Activated CD8-positive, alpha-beta memory T cell treated with anti-CD3 and anti-CD28 coated beads, Interleukin-2, amount 50 U/mL, for 24 hours (primary cell): ENCODE data around the gene HRC.

Source experiments
- DNase-seq: peaks from one replicate; pipeline ENCODE4 v3.0.0-alpha.2; 2020; ENCODE audit errors: extremely low read depth

The HRC gene

DNA sequence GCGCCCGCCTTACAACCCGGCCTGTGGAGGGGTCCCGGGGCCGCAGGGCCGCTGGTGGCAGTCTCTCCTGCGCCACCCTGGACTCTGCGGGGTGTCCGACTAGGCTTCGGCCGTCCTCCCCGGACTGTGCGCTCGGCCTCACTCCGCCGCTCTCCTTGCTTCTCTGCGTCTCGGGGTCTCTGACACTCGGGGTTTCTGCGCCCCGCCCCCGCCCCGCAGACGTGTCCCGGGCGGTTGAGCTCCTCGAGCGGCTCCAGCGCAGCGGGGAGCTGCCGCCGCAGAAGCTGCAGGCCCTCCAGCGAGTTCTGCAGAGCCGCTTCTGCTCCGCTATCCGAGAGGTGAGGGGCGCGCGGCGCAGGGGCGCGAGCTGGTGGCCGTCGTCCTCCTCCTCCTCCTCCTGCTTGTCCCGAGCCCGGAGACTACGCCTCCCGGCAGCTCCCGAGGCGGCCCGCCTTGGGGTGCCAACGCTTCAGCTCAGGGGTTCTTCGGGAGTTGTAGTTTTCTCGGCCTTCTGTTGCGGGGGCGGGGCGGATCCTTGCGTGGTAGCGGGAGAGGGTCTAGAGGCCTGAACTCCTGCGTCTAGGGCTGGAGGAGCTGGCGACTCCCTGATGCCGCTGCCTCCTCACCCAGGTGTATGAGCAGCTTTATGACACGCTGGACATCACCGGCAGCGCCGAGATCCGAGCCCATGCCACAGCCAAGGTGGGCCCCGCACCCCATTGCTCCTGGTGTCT lies 40.4 kb downstream of the HRC start:
- DNase-seq, result no peak

- DNase-seq, result no peak
Measured at GRCh38 chr19:49113762-49114629, 41.2 kb downstream of the HRC start, which contains the start of gene LIN7B. Gene LIN7B (plus strand): TSS chr19:49114370. CDS start chr19:49114405, 35 bp downstream.

- no peak for DNase-seq
Measured at GRCh38 chr19:49111218-49111998, 43.8 kb downstream of the HRC start.

DNA sequence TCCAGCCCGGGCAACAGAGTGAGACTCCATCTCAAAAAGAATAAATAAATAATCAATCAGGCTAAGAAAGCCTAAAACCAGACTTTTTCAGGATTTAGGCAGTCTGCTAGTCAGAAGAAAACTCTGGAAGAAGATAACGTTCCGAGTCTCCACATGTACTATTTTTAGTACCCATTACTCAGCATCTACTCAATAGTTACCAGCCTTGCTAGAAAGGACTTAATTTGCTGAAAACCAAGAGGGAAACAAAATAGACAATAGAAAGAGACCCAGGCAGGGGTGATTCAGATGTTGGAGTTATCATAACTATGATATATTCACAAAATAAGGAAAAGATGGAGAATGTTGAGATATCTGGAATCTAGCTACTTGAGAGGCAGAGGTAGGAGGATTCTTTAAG lies 44.6 kb downstream of the HRC start:
- no peak for DNase-seq

- DNase-seq, result no peak
Measured at GRCh38 chr19:49109569-49110233, 45.5 kb downstream of the HRC start.

DNA sequence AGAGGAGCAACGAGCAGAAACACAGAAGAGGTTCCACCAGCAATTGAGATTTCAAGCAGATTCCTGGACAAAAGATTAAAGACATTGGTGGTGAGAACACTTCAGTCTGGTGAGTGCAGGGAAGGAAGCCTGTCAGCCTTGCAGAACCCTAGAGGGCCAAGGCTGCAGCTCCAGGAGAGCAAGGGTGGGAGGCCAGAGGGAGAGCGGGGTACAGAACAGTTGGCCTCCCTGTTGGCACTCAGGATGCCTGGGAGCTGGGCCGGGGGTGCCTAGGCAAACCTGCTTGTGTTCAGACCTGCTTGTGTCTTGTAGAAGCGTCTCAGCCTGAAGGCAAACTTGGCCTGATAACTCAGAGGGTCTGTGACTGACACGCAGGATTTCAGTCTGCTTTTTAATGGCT lies 46.1 kb downstream of the HRC start:
- no peak for DNase-seq

DNA sequence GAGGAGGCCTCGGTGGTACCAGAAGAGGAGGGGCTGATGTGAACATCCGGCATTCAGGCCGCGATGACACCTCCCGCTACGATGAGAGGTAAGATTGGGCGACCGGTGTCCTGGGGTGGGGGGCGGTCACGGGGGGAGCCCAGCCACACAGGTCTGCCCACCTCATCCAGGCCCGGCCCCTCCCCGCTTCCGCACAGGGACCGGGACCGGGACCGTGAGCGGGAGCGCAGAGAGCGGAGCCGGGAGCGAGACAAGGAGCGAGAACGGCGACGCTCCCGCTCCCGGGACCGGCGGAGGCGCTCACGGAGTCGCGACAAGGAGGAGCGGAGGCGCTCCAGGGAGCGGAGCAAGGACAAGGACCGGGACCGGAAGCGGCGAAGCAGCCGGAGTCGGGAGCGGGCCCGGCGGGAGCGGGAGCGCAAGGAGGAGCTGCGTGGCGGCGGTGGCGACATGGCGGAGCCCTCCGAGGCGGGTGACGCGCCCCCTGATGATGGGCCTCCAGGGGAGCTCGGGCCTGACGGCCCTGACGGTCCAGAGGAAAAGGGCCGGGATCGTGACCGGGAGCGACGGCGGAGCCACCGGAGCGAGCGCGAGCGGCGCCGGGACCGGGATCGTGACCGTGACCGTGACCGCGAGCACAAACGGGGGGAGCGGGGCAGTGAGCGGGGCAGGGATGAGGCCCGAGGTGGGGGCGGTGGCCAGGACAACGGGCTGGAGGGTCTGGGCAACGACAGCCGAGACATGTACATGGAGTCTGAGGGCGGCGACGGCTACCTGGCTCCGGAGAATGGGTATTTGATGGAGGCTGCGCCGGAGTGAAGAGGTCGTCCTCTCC lies 47.4 kb downstream of the HRC start:
- DNase-seq, result no peak

- DNase-seq, result peak; percentile 28
Measured at GRCh38 chr19:49106648-49107135, 48.5 kb downstream of the HRC start.

DNA sequence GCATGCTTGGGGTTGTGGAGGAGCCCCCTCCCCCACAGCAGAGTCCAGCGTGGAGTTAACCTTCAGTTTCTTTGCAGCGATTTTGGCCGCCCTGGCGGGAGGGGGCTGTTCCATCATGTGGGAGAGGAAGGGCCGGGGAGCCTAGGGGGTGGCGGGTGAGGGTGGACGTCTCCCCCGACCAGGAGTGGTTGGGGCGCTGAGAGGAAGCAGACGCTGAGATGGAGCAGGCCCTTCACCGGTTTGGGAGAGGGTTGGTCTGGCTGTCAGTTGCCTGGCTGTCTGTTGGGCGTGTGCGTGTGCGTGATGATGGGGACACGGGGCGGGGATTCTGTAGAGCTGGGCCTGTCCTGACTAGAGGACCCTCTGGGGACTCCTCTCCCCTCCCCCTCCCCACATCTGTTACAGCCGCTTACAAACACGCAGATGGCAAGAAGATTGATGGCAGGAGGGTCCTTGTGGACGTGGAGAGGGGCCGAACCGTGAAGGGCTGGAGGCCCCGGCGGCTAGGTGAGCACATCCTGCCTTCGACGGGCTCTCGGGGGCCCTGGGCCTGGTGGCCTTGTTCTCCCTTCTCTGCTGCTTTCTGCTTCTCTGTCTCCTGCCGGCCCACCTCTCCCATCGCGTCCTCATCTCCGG lies 50.8 kb downstream of the HRC start:
- no peak for DNase-seq

DNA sequence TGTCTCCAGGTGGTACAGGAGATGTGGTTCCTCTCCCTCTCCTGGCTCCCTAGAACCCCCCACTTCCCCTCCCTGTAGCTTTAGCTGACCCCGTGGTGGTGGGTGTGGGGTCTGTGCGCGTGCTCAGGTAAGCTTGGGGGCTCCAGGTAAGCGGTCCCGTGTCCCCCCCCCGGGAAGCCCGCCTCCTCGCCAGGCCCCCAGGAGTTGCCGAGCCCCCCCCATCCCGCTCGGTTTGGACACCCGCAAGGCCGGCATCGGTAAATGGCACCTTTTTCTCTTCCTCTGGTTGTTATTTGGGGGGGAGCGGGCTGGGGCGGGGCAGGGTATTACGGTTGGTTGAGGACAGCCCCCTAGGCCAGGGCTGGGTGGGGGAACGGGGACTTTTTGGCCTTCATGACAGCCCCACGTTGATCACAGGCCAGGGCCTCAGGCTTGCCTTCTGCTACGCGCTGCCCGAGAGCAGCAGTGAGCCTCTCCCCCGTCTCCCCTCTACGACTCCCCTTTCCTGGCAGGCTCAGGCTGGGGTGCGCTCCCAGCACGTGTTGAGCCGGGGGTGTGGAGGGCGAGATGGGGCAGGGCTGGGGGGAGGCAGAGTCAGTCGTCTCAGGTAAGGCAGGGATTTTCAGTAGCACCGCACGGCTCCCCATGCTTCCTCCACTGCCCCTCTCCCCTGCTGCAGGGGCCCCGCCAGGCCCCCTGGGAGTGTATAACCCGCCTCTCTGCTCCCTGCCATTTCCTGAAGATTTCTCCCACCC lies 51.7 kb downstream of the HRC start:
- no peak for DNase-seq

DNA sequence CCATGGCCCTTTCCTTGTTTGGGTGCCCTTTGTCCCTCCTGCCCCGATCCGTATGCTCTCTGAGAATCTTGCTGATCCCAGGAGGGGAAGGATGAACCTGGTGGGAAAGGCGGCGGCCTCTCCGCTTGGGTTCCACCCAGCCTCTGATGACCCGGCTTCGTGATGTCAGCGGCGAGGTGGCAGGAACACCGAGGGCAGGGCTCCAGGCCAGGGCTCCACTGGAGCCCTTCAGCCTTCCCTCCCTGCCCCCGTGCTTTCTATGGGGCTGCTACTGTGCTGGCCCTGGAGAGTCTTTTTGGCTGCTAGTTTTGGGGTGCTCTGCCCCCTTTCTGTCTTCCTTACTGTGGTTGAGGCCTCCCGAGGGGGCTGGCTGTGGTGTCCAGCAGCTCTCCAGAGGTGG lies 52.9 kb downstream of the HRC start:
- no peak for DNase-seq
